HG03521 (cell line): ENCODE data around the gene HPN.
"Not testable (repeated sequence)": the region's sequence is repeated elsewhere in the genome, so short reads cannot be mapped to it uniquely, and the experiment has no call there.

Experiments
- ATAC-seq: cut with Tn5 transposase; IDR thresholded peaks from one replicate; pipeline ENCODE4 v1.9.1; 2021; ENCODE audit warnings: mild to moderate bottlenecking, moderate library complexity; ENCODE audit not compliant: unreplicated experiment

HPN gene

DNA sequence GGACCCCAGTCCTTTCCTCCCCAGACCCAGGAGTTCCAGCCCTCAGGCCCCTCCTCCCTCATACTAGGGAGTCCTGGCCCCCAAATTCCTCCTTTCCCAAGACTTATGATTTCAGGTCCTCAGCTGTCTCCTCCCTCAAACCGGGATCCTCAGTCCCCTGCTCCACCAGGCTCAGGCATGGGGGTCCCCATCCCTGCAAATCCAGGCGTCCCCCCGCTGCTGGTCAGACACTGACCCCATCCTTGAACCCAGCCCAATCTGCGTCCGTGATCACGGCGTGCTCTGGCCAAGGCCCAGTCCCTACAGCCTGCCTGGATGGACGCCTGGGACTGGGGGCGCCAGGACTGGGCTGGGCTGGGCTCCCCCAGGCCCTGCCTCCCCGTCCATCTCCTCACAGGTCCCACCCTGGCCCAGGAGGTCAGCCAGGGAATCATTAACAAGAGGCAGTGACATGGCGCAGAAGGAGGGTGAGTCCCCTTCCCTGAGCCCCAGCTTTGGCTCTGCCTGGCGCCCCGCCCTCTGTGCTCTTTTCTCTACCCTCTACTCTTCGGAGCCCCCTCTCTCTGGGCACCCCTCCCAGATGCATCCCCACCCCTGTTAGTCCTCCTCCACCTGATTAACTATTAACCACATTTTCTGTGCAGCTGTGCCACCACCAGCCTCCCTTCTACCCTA lies 672 bp downstream of the HPN start:
- ATAC-seq, result no peak

DNA sequence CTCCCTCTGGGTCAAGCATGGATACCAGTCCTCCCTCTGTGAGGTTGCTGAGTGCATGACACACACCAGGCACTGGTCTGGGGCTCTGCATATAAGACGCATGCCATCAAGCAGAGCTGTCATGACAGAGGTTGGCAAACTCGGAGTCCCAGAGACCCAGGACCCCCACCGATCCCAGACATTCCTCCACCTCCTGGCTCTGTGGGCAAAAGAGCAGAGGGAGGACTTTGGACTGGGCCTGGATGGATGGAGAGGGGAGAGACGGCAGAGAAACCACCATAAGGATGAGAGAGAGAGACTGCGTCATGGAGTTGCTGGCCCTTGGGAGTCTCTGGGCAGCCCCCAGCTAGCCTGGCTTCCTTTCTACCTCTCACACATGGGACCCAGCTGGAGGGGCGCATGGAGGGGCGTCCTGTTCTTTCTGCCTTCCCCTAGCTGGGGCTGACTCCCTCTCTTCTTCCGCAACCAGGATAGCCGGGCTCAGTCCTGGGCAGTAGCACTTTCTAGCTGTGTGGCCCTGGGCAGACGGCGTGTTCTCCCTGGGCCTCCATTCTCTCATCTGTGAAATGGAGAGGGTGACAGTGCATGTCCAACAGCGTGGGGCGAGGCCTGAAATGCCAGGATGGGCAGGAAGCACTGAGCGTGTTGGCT lies 1.6 kb downstream of the HPN start:
- ATAC-seq, result no peak

DNA sequence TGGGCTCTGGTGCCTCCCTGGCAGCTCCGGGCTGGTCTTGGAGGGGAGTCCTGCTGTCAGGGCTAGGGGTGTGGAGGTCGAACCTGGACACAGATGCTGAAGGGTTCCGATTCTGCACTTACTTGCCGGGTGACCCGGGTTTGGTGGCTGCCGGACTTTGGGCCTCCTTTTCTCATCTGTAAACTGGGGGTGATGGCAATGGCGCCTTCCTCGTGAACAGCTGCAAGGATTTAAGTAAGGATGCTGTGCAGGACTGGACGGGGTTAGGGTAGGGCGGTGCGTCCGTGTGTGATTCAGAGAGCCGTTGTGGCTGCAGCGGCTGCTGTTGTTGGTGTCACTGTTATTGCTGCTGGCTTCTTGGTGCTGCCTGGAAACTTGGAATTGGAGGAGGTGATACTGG lies 2.4 kb downstream of the HPN start:
- ATAC-seq, result no peak

DNA sequence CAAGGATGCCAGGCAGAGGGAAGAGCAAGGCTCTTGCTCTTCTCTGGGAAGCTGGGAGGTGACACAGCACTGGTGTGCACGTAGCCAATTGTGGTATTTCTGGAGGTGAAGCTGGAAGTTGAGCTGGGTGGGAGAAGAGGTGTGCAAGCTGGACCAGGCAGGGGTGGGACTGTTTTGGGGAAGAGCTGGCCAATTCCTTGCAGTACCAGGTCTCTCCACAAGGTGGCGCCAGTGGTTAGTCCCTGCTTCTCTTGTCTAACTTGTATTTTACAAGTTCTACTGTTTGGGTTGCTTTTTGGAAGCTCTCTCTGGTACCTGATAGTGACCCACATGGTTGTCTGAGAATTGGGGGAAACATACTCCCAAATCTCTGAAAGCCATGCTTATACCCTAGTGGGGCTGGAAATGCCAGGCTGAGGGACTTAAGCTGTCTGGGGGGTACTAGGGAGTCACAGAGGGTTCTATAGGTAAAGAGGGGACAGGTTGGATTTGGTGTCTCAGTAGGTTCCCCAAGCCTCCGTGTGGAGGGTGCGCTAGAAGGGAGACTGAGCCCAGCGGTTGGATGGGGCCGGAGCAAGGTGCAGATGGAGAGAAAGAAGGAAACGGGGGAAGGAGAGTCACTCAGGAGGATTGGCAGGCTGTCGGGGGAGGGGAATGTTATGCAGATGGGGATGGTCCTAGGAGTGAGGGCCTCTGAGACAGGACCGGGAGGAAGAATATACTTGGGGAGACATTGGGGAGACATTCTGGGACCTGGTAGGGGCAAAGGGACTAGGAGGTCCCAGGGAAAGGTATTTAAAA lies 3.0 kb downstream of the HPN start:
- no peak for ATAC-seq

DNA sequence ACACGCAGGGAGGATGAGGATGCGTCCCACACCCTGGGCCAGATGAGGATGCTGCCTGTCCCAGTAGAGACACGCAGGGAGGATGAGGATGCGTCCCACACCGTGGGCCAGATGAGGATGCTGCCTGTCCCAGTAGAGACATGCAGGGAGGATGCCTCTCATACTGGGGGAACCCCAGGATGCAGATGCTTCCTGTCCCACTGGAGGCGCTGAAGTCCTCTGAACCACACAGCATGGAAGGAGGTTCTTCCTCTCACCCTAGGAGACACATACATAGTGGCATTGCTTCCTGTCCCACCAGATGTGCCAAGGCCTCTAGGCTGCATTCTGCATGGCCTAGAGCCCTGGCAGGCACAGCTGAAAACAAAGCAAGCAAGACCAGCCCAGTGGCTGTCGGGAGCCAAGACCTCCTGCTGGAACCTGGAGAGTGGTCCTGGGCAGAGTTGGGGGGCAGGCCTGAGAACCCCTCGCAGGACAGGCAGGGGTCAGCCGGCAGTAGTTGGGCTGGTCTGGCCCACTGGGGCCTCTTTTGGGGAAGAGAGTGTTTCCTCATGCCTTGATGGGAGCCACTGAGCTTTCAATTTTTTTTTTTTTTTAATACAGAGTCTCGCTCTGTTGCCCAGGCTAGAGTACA lies 4.3 kb downstream of the HPN start:
- no peak for ATAC-seq

DNA sequence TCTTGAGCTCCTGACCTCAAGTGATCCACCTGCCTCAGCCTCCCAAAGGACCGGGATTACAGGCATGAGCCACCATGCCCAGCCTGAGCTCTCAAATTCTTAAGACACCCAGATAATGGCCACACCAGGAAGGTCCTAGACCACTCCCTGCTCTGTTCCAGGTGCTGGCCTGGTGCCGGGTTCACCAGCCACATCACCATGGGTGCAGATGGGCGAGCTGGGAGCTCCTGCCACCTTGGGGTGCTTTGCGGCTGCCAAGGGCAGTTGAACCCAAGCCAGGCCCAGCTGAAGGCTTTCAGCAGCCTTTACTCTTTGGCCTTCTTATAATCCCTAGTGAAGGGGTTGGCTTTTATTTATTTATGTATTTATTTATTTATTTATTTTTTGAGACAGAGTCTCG lies 4.9 kb downstream of the HPN start:
- ATAC-seq, result no peak

DNA sequence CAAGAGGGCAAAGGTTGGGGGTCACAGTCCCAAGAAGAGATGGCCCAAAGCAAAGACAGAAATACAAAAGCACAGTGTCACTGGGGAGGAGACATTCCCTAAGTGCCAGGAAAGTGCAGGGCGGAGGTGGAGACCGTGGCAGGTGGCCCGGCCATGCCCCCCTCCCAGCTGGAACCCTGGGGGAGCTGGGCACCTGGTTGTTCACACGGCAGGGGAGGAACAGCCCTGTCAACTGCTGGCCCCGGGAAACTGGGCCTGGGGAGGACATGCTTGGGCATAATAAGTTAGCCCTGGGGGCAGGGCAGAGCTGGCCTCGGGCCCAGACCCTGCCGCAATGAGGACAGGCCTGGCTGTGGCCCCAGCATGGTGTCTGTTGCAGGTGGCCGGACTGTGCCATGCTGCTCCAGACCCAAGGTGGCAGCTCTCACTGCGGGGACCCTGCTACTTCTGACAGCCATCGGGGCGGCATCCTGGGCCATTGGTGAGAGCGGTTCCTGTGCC lies 7.4 kb downstream of the HPN start:
- ATAC-seq, result no peak

DNA sequence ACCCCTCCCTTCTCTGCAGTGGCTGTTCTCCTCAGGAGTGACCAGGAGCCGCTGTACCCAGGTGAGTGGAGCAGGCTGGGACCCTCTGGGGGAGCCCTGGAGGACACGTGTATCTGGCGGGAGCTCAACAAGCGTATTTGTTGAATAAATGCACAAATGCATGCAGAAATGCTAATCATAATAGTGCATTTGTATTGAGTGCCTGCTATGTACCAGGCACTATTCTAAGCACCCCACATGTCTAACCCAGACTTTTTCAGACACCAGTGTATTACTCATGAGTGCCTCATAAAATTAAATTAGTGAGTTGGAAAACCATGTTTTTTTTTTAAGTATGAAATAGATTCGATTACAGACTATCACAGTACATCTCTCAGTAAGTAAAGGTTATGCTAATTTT lies 7.9 kb downstream of the HPN start:
- ATAC-seq, result no peak

DNA sequence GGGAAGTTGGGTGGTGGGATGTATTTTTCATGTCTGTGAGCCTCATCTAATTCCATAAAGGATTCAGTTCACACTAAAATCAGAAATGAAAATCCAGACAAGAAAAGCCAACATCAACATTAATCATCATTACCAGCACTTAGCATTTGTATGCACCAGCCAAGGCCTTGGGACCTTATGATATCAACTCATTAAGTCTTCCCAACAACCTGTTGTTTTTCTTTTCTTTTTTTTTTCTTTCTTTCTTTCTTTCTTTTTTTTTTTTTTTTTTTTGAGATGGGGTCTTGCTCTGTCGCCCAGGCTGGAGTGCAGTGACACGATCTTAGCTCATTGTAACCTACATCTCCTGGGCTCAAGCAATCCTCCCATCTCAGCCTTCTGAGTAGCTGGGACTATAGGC lies 9.1 kb downstream of the HPN start:
- ATAC-seq, result not testable (repeated sequence)

DNA sequence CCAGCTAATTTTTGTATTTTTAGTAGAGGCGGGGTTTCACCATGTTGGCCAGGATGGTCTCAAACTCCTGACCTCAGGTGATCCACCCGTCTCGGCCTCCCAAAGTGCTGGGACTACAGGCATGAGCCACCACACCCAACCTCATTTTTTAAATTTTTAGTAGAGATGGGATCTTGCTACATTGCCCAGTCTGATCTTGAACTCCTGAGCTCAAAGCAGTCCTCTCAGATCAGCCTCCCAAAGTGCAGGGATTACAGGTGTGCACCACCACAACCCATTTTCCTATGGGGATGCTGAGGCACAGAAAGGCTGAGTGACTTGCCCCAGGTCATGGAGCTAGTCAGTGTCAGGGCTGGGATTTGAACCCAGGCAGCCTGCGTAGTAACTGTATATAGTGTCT lies 9.7 kb downstream of the HPN start:
- not testable (repeated sequence) for ATAC-seq

DNA sequence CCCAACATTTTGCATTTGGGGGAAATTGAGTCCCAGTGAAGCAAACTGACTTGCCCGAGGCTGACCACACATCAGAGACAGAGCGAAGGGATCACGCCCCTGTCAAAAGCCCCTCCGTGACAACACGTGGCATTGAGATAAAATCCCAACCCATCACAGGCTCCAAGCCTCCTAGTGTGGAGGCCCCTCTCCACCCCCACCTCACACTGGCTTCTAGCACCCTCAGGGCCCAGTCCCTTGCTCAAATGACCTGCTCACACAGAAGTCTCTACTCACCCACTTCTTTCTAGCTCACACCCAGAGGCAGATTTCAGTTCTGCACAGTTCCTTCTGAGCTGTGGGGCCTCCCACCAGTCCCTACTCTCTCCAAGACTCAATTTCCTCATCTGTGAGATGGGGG lies 10.3 kb downstream of the HPN start:
- ATAC-seq, result no peak

DNA sequence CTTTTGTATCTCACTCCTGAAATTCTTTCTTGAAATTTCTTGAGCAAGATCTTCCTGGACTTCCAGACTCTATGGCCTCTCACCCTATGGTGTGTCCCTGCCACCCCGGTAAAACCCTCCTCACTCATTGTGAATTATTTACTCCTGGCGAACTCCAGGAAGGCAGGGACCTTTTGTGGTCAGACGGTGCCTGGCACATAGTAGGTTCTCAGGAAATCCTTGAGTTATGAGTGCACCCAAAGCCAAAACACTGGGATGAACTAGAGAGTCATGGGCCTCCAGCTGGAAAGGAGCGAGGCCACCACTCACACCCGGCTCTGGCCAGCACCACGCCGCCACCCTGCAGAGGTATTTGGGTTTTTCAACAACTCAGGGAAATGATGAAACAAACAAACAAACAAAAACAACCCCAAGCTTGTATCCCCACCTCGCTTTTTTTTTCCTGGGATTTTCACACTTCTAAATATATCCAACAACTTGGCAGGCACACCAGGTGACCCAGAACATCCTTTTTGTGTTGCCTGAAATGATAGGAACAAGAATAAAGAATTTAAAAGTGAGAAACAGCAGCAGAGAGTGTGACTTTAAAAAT lies 11.2 kb downstream of the HPN start:
- no peak for ATAC-seq

DNA sequence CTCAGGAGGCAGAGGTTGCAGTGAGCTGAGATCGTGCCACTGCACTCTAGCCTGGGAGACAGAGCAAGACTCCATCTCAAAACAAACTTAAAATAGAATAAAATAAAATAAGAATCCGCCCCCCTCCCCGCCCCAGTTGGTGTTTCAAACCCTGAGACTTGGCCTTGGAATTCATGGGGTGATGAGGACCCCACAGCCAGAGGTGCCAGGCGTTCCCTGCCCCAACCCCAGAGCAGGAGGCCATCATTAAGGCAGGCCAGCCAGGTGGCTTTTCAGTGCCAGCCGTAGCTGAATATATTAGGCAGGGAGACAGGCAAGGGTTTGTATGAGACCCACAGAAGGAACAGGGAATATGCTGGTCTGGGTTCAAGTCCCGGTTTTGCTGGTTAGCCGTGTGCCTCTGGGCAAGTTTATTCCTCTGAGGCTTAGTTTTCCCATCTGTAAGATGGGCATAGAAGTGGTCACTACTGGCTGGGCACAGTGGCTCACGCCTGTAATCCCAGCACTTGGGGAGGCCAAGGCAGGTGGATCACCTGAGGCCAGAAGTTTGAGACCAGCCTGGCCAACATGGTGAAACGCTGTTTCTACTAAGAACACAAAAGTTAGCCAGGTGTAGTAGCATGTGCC lies 12.3 kb downstream of the HPN start:
- ATAC-seq, result no peak

DNA sequence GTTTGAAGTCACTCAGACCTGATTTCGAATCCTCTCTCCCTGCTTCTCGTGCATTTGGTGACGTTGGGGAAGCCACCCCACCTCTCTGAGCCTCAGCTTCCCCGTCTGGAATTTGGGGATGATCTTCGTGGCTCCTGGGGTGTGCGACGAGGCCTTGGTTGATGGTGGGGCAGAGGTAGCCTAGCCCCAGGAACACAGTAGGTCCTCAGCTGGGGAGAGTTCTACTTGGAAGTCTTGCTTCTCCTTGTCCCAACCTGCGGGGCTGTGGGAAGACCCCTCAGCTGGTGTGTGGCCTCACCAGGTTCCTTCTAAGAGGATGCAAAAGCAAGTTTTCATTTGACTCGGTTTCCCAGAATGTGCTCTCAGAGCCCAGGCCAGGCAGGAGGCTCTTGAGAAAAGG lies 13.1 kb downstream of the HPN start:
- no peak for ATAC-seq

DNA sequence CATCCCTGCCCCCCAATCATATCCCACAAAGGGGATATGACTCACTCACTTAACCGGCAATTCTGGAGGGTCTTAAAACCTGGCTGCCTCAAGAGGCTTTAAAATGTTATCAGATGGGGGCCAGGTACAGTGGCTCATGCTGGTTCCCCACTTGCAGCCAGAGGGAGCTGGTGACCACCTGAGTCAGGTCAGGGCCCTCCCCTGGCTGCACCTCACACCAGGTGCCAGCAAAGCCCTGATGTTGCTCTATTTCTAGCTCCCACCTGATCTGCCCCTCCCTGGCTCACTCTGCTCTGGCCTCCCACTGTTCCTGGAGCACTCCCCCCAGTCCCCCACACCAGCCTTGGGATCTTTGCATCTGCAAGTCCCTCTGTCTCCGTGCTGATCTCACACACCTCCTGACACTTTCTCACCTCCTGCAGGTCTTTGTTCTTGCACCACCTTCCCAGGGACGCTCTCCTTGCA lies 14.2 kb downstream of the HPN start:
- no peak for ATAC-seq

DNA sequence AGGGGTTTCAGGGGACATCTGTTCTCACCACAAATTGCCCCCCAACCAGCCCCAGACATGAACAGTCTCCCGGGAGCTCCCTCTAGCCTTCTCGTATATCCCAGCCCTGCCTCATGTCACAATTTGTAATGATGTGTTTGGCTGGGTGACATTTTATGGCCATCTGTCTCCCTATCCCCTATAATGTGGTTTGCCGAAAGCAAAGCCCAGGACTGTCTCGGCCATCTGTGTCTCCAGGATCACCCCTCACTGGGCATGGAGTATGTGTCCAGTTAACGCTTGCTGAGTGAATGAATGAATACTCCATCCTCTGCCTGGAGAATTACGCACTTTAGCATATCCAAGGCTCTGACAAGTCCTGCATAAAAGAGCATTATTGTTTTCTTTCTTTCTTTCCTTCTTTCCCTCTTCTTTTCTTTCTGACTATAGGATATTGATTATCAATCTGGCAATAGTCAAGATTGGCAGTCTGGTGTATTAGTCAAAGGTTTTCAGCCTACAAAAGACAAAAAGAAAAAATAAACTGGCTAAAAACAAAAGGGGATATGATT lies 15.1 kb downstream of the HPN start:
- ATAC-seq, result no peak

DNA sequence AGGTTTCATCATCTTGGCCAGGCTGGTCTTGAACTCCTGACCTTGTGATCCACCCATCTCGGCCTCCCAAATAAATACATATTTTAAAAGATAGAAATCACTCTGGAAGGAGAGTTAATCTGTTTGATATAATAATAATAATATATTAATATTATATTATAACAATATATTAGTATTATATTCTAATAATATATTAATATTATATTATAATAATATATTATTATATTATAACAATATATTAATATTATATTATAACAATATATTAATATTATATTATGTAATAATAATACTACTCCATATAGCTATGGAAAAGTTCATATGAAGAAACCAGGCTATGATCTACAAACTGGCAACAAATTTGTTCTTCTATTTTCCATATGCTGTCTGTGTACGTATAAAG lies 16.8 kb downstream of the HPN start:
- ATAC-seq, result no peak

DNA sequence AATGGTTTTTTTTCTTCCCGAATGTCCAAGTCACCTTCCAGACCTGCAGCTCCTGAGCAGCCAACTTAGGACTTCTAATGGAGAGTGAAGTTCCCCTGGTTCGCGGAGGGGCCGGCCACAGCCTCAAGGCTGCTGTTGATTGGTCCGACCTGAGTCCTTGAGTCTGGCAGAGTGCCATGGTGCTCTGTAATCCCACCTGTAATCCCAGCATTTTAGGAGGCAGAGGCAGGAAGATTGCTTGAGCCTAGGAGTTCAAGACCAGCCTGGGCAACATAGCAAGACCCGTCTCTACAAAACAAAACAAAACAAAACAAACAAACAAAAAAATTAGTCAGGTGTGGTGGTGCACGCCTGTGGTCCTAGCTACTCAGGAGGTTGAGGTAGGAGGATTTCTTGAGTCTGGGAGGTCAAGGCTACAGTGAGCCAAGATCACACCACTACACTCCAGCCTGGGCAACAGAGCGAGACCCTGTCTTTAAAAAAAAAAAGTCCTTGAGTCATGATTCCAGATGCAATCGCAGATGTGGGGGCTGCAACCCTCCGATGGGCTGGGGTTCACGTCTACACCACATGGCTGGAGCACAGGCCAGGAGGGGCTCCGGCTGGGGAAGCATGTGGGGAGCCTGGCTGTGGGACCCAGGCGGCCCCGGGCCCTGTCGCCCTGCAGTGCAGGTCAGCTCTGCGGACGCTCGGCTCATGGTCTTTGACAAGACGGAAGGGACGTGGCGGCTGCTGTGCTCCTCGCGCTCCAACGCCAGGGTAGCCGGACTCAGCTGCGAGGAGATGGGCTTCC lies 17.7 kb downstream of the HPN start:
- no peak for ATAC-seq

DNA sequence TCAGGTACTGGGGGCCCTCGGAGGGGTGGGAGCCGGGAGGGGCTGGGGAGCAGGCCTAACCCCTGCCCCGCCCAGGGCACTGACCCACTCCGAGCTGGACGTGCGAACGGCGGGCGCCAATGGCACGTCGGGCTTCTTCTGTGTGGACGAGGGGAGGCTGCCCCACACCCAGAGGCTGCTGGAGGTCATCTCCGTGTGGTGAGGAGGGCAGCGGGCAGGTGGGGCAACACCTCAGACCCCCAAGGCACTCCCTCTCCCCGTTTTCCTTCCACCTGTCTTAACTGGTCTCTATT lies 18.2 kb downstream of the HPN start:
- ATAC-seq, result no peak
